Fibroblast of mammary gland (primary cell): ENCODE data around the gene INPP5A.

Source experiments
- DNase-seq: peaks from one replicate; pipeline ENCODE4 v3.0.0-alpha.2; 2010; ENCODE audit warnings: low read depth
- H3K4me3 ChIP-seq: 2 replicates; pipeline ENCODE4 v1.5.1; 2011; ENCODE audit warnings: low read depth, mild to moderate bottlenecking, low read length, moderate library complexity; ENCODE audit not compliant: control insufficient read depth
- TF ChIP-seq, protein P1 (sequence below): conservative IDR thresholded peaks from 2 replicates; pipeline ENCODE4 v1.5.1; 2011; ENCODE audit warnings: low read depth, low read length, inconsistent platforms; ENCODE audit not compliant: control insufficient read depth, insufficient read depth

INPP5A gene

DNA sequence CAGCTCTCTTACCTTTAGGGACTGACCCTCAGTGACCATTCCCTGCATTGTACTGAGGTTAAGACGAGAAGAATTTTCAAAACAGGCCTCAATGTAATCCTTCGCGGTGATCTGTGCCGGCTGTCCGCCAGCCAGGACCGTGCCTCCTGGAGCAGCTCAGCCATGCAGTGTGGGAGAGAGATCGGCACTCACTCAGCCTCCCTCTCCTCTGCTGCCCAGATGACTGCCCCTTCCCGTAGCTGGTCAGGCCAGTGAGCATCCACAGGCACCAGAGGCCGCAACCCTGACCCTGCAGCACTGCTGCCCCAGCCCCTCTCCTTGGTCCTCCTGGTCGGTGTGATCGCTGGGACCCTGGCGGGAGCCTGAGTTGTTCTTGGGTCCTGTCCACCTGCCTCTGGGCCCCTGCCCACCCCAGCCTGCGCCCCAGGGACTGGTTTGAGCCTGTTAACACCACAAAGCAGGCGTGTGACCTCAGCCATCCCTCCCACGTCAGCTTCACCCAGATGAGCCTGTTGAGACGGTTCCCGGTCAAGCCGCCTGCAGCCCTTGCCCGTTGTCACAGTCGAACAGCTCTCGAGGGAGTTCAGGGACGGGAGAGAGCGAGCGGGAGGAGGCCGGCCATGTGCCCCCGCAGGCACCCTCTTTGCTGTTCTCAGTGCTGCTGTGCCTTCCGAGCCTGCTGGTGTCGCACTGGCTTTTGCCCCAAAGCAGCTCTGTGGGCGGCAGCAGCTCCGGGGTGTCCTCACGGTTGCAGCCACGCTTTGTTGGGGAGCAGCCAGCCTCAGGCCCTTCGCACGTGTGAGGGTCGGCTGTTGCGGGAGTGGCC, 211.2 kb downstream of the INPP5A start:
- no peak for DNase-seq
- TF ChIP-seq, protein P1, sequence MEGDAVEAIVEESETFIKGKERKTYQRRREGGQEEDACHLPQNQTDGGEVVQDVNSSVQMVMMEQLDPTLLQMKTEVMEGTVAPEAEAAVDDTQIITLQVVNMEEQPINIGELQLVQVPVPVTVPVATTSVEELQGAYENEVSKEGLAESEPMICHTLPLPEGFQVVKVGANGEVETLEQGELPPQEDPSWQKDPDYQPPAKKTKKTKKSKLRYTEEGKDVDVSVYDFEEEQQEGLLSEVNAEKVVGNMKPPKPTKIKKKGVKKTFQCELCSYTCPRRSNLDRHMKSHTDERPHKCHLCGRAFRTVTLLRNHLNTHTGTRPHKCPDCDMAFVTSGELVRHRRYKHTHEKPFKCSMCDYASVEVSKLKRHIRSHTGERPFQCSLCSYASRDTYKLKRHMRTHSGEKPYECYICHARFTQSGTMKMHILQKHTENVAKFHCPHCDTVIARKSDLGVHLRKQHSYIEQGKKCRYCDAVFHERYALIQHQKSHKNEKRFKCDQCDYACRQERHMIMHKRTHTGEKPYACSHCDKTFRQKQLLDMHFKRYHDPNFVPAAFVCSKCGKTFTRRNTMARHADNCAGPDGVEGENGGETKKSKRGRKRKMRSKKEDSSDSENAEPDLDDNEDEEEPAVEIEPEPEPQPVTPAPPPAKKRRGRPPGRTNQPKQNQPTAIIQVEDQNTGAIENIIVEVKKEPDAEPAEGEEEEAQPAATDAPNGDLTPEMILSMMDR = no peak
- H3K4me3 ChIP-seq = no peak overlapping the region

GRCh38 chr10:132749371-132749795, 211.8 kb downstream of the INPP5A start:
- TF ChIP-seq, protein P1 = no peak
- DNase-seq = no peak
- H3K4me3 ChIP-seq = no peak overlapping the region

- H3K4me3 ChIP-seq = no peak overlapping the region
- TF ChIP-seq, protein P1 = no peak
- DNase-seq = no peak
Measured at GRCh38 chr10:132750936-132751335, 213.3 kb downstream of the INPP5A start.

DNA sequence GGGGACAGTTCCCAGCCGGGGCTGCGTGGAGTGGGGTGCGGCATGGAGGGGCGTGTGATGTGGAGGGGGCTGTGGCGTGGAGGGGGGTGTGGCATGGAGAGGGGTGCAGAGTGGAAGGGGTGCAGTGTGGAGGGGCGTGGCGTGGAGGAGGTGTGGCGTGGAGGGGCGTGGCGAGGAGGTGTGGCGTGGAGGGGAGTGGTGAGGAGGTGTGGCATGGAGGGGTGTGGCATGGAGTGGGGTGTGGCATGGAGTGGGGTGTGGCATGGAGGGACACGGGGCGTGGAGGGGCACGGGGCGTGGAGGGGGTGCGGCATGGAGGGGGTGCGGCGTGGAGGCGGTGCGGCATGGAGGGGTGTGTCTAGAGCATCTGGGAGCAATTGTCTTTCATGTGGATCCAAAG, 214.8 kb downstream of the INPP5A start:
- no peak for DNase-seq
- TF ChIP-seq, protein P1 = no peak
- H3K4me3 ChIP-seq = no peak overlapping the region

DNA sequence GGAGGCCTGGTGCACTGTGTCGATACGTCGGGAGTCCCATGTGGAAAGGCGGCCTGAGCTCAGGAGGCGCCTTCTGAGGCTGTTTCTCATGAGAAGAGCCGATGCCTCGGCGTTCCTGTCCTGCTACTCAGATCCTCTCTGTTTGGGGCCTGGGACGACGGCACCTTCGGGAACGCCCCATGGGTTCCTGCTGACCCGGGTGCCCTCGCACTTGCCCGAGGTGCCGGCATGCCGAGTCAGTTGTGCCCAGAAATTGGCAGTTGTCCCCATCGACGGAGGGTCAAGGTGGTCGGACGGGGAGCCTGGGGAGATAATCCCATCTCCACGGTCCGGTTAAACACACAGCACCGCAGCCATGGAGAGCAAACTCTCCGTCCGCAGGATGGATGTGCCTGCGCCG, 215.4 kb downstream of the INPP5A start:
- DNase-seq = no peak
- H3K4me3 ChIP-seq = no peak overlapping the region
- TF ChIP-seq, protein P1 = no peak

DNA sequence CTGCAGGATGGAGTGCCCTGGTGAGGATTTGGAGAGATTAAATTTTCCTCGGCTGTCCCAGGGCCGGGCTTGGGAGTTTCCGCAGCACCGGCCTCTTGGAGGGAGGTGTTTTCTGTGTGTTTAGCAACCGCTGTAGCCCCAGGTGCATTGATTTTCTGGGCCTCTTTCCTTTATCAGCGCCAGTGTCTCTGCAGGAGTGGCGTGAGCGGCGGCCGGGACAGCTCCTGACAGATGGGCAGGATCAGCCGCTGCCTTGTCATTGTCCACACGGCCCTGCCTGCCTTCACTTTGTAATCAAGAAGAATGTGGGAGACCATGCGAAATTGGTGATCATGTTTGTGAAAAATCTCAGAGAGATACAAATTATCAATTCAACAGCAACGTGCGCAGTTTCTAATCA, 216.0 kb downstream of the INPP5A start:
- H3K4me3 ChIP-seq = no peak overlapping the region
- DNase-seq = no peak
- TF ChIP-seq, protein P1 = no peak

- TF ChIP-seq, protein P1 = no peak
- DNase-seq = no peak
- H3K4me3 ChIP-seq = no peak overlapping the region
Measured at GRCh38 chr10:132754071-132754470, 216.5 kb downstream of the INPP5A start.
